NCI-H2107 treated with DMSO at 0.1 percent for 48 hours (cell line): ENCODE results near the gene CCNK.

Experiments used
- DNase-seq: peaks from one replicate; lab custom pipeline; 2025; ENCODE audit not compliant: unreplicated experiment; lab: John Stamatoyannopoulos, UW

CCNK gene

DNA sequence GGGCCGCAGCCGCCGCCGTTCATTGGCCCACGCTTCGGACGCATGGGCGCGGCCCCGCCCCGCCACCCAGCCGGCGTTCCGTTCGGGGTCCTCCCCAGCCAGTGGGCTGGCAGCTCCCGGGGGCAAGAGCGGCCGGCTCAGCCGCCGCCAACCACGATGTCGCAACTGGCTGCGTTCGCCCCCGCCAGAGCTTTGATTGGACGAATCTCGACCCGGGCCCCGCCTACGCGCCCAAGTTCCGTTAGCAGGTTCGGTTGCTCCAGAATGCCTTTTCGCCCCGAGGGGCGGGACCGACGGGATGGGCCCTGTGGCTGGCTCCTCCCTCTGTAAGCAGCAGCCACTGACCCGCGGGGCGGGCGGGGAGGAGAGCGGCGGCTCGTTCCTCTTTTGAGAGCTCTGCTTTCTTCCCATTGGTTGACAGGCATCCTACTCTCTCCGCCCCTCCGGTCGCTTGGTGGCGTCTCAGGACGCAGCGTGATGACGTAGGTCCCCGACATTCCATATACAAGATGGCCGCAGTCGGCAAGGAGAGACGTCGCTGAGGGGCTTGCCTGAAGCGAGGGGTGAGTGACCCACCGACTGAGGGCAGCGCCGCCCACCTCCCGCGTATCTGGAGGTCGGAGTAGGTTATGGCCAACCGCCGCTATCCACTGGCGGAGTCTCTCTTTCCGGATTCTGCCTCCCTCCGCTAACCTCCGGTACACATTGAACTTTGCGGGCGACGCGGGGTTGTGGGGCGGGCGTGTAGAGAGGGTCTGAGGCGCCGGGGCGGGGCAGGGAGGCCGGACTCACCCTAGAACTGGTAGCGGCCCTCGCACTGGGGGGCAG, at the start of gene CCNK:
Gene CCNK, plus strand, starts transcription at position 493 of the 828 bp plus-strand sequence. CDS start 11,269 bp downstream, outside the sequence.
- DNase-seq: peak; percentile 99

DNA sequence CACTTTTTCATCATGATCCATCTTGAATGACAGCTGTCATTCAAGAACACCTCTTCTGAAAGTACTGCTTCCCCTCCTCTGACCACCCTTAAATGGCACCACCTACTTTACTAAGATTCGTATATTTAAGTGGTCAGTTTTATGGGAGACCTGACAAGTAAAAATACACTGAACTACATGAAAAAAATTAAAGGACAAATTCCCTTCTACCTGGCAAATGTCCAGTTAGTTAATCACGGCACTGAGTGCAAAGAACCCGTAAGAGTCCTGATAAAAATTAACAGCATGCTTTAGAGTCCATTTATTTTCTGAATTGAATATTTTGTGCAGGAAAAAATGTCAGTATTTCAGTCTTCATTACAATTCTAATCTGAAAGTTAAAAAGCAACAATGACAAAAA, 49.2 kb upstream of the CCNK start:
- no peak for DNase-seq

DNA sequence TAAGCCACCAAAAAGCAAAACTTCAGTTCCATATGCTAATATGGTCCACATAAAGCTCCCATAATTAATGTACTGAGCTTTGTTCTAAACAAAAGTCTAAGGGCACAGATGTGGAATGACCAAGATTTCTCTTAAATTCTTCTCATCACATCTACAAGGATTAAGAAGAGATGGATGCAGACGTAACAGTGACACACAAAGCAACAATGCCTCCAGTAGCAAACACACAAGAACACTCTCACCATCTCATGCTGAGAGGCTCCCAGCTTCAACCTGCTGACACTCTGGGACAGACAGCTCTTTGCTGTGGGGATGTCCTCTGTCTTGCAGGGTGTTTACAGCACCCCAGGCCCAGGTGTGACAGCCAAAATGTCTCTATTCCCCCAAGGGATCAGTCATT, 48.7 kb upstream of the CCNK start:
- no peak for DNase-seq

DNA sequence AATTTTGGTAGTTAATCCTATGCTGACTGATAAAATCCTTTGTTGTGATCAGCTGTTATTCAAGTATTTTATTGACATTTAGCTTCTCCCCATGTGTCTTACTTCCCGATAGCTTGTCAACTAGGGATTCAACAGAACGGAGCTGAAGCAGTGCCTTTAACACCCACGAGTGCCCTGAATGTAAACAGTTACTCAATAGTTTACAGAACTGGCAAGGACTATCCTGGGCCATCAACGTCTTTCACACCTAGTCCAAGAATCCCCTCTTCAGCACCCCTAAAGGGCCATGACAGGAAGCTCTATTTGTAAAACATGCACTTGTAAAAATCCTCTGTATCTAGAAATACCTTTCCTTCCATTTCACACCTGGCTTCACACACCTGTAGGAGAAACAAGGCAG, 45.9 kb upstream of the CCNK start:
- DNase-seq: no peak

DNA sequence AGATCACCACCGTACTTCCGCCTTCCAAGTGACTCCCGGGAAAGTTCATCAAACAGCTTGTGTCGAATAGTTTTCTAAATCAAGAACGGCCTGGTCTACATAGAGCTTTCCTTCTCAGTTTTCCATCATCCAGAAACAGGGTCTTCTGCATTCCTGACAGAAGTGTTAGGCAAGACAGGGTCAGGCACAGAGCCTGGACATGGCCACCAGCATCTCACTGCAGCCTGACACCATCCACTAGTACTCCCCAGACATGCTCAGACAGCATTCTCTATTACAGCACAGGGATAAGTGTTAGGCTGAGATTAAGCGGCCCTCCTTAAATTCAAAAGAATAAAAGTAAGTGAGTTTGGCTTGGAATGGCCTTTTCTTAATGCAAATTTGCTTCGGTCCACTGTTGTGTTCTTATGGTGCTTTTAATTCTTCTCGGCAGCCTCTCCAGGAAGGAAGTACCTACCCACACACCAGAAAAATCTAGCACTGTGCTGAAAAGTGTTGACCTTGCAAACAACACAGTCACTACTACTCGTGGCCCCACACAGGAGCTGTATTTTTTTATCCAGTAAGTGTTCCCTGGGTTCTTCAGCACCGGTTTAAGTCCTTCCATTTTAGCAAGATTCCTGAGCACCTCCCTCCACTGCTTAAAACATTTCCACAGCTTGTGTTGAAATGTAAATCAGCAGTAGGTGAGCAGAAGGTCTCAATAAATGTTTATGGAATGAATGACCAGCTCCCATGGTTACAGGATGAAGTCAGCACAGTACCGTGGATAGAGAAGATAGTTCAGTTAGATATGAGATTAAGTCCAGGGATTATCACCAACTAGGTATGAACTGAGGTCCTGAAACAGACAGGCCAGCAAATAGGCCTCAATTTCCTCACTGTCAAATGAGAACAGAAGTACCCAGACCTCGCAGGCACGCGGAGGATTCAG, 44.7 kb upstream of the CCNK start:
- no peak for DNase-seq

DNA sequence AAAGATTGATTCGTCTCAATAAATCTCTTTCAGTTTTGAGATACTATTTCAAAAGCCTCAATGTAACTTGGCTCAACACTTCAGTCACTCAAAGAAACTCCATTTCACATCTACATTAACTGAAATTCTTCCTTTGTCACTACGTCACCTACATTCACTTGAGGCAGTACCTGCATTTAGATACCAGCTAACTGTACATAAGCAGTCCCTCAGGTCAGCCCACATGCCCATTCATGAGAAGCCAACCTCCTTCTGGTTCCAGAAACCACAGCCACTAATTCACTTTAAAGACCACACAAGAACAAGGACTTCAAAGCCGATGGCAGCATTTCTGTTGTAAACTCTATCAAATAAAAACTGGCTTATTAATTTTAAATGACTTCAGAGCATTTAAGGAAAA, 43.5 kb upstream of the CCNK start:
- DNase-seq: no peak

DNA sequence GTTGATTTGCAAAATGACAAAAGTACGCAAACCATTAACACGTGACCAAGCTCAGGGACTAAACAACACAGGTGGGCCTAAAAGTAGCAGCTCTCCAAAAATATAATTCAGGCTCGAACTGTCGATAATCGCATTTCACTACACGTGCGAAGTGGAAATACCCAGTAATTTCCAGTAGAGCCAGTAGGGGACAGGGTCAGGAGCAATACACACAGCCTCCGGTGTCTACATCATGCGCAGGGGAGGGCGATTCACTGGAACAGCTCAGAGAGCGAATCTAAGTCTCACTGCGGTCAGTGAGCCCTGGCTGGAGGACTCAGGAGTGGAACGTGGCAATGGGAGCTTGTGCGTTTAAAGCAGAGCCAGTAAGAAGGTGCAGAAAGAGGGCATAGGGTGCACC, 40.9 kb upstream of the CCNK start:
- DNase-seq: no peak

DNA sequence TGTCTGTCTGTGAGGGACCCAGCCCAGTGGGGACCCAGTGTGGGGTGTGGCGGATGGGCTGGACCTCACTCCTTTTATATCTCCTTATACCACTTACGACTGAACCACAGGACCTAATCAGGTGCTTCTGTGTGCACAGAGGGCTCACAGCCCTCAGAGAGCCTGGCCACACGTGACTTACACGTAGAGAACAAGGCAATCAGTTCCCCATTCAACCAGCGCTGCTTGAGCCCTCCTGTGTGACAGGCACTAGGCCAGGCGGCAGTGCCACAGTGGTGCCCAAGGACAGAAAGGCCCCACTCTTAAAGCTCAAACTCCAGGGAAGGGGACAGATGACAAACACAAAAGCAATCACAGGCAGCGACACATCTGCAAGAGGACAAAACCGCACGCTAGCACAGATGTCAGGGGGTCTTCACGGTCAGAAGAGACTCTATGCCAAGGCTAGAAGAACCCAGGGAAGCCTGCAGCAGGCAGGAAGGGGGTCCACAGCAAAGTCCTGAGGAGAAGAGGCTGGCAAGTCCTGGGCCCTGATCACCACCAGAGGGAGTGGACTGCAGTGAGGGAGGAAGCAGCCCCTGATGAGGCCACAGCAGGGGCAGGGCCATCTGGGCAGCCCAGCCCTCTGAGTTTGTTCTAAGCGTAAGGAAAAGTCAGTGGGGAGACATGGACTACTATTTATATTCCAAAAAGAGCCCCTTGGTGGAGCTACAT, 39.9 kb upstream of the CCNK start:
- no peak for DNase-seq

DNA sequence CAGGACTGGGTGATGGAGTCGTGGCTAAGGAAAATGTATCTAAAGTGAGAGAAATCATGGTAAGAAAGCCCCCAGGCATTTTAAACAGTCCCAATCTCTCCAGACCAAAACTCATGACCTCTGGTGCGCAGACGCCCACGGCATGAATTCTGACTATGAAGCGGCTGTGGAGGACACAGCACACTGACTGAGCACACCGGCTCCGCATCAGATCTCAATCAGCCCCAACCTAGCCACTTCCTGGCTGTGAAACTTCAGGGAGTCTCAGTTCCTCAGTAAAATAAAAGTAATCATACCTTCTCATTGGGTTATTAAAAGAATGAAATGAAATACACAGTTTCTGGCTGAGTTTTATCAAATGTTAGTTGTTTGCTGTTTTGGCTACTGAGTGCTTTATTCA, 39.3 kb upstream of the CCNK start:
- DNase-seq: no peak

DNA sequence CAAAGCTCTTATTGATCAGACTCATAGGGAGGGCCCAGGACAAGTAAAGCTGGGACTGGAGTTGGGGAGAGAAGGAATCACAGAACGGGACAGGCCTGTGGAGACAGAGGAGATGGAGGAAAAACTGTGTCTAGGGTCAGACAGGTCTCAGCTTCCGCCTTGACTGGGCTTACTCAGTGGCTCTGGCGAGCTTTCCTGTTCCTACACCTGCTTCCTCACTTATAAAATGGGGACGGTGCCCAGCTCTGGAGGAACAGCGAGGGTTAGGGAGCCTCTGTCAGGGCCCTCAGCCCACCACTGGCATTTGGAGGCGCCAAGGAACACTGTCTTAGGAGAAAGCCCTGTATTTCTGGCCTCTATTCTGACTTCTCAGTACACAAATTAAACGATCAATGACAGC, 35.3 kb upstream of the CCNK start:
- no peak for DNase-seq

DNA sequence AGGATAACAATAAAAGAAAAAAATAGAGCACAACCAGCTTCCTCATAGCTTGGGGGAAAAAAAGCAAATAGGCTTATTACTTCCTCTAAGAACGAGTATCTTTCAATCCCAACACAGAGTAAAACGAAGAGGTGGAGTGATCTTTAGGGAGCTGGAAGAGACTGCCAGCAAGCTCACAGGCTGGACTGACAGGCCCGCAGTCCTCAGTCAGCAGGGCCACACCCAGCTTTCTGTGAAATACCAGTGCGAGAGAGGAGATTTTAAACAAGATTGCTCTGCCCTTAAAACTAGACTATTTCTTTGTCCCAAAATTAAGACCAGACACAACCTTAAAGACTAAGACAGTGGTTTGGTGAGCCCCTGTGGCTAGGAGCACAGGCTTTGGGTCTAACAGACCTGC, 33.5 kb upstream of the CCNK start:
- no peak for DNase-seq

DNA sequence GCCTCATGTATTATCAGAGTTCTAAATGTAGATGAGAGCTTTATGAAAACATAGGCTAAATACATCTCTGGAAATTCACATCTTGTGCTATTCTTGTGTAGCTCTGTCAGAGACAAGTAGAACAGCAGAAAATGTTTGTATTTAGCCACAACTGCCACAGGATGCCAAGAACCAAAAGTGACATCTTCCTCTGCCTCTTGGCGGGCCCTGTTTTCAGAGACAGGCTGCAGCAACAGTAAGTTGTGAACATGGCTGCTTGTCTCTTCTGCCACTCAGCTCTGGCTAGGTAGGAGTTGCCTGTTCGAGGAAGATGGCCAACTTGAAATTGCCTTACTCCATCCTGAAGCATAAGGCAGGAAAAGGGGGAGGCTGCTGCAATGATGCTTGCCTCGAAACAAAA, 30.9 kb upstream of the CCNK start:
- no peak for DNase-seq

DNA sequence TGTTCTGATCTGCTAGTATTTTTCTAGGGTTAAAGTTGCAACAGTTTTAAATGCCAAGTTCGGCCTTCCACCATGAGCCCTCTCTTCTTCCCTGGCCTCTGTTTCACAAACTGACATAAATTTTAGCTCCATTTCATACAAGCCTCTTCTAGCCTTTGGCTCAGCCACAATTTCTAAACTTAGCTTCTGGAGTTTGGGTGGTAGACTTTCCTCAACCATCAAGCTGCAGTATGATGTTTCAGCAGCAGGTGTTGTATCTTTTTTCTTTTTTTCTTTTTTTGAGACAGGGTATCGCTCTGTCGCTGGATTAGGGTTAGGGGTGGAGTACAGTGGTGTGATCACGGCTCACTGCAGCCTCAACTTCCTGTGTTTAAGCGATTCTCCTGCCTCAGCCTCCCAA, 30.0 kb upstream of the CCNK start:
- DNase-seq: no peak

DNA sequence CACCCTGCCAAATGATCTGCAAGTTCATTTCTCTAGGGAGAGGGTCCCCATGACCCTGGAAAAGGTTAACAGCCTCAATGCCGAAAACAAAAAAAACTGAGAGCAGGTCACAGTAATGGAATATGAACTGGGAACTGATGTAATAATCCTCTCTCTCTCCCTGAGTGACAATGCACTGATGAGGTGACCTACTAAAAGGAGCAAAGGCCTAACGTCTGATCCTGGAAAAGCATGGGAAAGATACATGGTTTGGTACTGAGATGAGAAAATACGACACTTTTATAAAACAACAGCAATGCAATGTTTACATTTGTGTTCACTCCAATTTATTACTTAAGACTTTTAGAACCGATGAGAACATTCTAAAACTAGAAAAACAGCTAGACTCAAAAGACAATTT, 28.2 kb upstream of the CCNK start:
- no peak for DNase-seq

DNA sequence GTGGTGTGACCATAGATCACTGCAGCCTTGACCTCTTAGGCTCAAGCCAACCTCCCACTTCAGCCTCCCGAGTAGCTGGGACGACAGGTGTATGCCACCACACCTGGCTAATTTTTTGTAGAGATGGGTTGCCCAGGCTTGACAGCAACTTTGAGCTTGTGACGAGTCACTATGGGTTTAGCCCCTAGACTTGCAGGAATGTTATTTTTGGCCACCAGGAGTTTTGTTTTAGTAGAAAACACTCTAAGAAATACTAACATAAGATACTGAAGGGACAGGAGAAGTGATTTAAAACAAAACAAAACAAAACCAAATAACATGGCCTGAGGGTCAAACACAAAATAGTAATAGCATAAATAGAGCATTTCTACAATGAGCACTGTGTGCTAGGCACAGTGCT, 27.0 kb upstream of the CCNK start:
- no peak for DNase-seq

DNA sequence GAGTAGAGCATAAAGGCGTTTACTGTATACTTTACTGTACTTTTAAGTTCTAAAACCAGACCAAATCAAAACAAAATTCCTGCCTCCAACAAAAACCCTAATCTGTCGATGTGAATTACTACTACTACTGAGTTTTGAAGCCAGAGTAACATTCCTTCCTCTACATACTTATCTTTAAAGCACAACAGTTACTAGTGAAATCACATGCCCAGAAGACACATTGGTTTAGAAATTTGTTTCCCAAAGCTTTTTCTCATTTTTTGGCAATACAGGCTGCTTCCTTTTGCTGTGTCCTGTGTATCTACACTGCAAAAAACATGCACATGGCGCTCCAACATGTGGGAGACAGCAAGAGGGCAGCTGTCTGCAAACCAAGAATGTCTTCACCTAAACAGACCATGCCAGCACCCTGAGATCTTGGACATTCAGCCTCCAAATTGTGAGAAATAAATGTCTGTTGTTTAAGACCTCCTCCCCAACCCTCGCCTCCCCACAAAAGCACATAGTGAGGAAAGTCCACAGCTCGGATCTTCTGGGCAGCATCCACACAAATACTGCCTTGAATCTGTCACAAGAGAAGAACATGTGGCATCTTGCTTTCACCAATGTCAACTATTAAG, 21.6 kb upstream of the CCNK start:
- DNase-seq: no peak

DNA sequence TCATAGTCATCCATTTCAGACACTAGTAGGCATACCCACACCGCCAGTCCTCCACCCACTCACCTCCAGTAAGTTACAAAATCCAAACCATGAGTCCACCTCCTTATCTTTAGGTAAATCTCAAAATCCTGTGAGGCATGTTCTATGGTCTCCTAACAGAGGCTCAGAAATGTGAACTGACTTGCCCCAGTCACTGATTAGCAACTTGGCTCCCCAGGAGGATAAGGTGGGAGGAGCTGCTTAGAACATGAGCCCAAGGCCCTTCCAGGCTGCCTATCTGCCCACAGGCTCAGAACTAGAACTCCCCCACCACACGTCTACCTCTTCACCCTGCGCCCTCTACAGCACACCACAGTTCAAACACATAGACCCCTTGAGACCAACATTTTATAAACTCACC, 20.4 kb upstream of the CCNK start:
- no peak for DNase-seq

DNA sequence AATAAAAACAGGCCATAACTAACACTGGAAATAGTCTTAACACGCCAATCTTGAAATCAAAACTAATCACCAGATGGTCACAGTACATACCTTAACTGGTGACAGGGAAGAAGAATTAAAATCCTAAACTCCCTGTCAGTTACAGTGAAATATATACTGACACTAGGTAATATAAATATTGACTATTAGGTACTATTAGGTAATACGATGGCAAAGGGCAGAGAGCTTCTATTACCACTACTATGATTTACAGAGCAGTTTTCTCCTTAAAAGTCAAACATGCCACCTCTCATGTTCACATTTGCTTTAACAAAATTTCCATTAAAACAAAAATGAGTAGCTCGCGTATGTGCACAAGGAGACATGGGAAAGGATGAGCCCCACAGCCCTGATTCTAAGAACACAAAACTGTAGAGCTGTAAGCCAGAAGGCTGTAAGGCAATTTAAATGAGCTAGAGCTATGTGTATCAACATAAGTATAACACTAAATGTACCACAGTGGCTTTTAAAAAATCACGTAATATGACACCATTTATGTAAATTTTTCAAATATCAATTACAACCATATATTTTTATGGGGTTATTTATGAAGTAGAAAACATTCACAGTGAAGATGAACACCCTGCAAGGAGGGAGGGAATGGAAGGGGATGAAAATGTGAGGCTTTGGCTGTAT, 19.7 kb upstream of the CCNK start:
- no peak for DNase-seq

DNA sequence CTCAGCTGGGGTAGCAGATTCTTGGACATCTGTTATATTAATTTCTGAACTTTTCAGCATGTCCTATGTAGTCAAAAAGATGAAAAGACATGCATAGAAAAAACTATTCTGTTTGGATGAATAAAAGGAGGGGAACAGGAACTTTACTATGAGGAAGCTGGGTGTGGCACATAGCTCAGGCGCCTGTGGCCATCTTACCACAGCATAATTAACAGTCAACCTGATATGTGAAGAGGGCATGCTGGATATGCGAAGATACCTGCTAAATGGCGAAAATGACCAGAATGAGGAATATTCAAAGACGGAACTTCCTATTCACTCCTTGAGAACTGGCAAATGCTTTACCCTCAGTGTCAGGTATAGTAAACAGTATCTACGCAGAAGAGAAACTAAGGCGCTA, 19.0 kb upstream of the CCNK start:
- DNase-seq: no peak

DNA sequence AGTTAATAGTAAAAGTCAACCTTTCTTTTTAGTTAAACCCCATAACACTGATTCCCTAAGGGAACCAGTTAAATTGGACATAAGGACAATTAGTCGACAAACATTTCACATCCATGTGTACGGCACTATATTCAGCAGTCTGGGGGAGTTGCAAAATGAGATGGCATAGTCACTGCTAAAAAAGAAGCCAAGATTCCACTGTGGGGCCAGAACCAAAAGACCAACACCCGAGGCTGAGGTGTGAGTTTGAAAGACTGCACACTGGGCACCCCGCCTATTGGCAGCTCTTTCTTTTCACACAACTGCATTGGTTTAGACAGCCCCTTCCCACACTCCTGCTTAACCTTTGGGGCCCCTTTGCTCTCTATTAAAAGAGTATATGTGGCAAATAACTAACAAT, 17.2 kb upstream of the CCNK start:
- no peak for DNase-seq

DNA sequence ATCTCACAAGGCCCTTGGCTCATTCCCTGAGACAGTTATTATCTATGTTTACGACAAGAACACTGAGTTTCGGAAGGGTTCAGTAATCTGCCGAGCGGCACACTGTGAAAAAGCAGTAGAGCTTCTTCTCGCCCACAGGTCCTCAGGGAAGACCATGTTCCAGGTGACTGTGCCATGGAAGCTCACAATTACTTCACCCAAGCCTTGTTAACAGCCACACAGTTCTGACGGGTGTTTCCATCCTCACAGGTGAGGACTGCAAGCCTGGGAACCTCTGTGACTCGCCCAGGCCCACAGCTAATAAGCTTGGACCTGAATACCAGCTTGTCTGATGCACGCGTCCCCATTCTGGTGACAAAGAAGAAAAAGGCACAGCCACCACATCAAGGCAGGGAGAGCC, 15.9 kb upstream of the CCNK start:
- DNase-seq: no peak
